Activated CD4-positive, CD25-positive, alpha-beta regulatory T cell treated with anti-CD3 and anti-CD28 coated beads, Interleukin-2, amount 50 U/mL, for 24 hours (primary cell): Measurements from ENCODE around the gene TKTL1.

ENCODE experiments used
- ATAC-seq, 2 donors: fragments of 150-1000 bp; cut with Tn5 transposase; one replicate each; pipeline ENCODE4 v1.10.0; 2021; ENCODE audit warnings: mild to moderate bottlenecking in 1 of 2, moderate library complexity in 1 of 2

TKTL1 gene

GRCh38 chrX:154378799-154379568, 83.4 kb downstream of the TKTL1 start, which contains the start of gene EMD:
EMD (plus strand) TSS chrX:154379295; CDS start chrX:154379485, 190 bp downstream.
- peak; percentile 83 to 86 for ATAC-seq

DNA sequence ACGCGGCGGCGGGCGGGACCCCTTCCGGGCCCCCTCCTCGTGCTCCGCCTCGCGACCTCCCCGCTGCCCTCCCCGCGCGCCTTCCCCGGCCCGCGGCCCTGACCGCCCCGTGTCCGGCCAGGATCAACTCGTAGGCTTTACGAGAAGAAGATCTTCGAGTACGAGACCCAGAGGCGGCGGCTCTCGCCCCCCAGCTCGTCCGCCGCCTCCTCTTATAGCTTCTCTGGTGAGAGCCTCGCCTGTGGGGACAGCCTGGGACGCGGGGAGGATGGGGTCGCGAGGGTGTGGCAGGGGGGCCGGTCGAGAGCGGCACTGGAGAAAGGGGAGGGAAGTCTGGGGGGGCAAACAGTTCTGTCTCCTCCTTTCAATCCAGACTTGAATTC, 84.0 kb downstream of the TKTL1 start:
- ATAC-seq: no peak
